Subcutaneous adipose tissue (tissue), 4 donors: Measurements from ENCODE around the gene DUOX1. TPM values are rescaled to one million over a fixed set of nuclear protein-coding genes. Genes with fewer than 3 reads are reported as not detected.

Experiments used
- CTCF ChIP-seq: fragments of 450-650 bp; IDR thresholded peaks from one replicate; pipeline ENCODE4 v1.5.1; 2016; ENCODE audit warnings: low read depth, mild to moderate bottlenecking, control low read depth, antibody characterized with exemption, moderate library complexity
- total RNA-seq, 4 donors: library from RNA; depleted of rRNA; stranded (reverse); fragments of >200 nt; gene quantifications; one replicate each; pipeline ENCODE4 v1.1.0, GENCODE V29; 2016

Gene DUOX1
- total RNA-seq, 4 donors from 2014 or later, result 0.44 to 0.85 (median 0.57) TPM; not detected in 1

GRCh38 chr15:45161666-45162065 is 31.9 kb downstream of the DUOX1 start:
- no peak for TF ChIP-seq CTCF

GRCh38 chr15:45162771-45163507 is 33.1 kb downstream of the DUOX1 start:
- no peak for TF ChIP-seq CTCF

DNA sequence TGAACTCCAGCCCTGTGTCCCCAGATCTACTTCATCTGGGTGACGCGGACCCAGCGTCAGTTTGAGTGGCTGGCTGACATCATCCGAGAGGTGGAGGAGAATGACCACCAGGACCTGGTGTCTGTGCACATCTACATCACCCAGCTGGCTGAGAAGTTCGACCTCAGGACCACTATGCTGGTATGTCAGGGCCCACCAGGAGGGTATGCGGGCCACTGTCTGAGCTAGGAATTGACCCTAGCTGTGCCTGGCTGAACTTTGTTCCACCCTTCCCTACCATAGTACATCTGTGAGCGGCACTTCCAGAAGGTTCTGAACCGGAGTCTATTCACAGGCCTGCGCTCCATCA is 33.7 kb downstream of the DUOX1 start:
- TF ChIP-seq CTCF, result no peak

- no peak for TF ChIP-seq CTCF
Measured at GRCh38 chr15:45164914-45165313, 35.1 kb downstream of the DUOX1 start.

GRCh38 chr15:45165536-45165935 is 35.7 kb downstream of the DUOX1 start:
- no peak for TF ChIP-seq CTCF

- no peak for TF ChIP-seq CTCF
Measured at GRCh38 chr15:45166834-45167630, 37.2 kb downstream of the DUOX1 start.

DNA sequence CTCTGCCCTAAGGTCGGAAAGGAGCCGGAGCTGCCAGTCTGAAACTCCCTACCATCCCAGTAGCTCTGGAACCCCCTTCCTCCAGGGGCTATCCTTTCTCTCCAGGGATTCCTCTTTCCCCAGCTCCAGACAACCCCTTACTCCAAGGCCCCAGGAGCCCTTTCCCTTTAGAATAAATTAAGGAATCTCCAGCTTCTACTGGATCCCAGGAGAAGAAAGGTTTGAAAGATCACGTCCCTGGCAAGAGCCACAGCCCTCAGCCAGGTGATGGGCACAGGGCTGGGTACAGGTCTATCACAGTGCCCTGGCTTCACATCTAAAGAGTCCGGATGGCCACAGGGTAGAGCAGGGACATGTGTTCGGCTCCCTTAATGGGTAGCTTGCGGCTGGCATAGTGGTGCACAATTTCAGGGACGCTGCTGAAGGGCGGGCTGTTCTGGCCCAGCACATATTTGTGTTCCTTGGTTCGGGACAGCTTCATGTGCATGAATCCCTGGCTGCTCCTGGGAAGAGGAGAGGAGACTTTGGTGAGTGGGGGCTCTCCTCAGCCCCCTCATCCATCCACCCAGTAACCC is 37.9 kb downstream of the DUOX1 start:
- TF ChIP-seq CTCF, result no peak
